Smooth muscle cell of trachea (primary cell): ENCODE data around the gene IGF2R. TPM values are rescaled to one million over a fixed set of nuclear protein-coding genes. Genes with fewer than 3 reads are reported as not detected.

Experiments
- total RNA-seq: library from RNA; depleted of rRNA; stranded (reverse); fragments of >200 nt; gene quantifications from 2 replicates; pipeline ENCODE4 v1.2.1, GENCODE V29; 2014

Gene IGF2R, protein sequence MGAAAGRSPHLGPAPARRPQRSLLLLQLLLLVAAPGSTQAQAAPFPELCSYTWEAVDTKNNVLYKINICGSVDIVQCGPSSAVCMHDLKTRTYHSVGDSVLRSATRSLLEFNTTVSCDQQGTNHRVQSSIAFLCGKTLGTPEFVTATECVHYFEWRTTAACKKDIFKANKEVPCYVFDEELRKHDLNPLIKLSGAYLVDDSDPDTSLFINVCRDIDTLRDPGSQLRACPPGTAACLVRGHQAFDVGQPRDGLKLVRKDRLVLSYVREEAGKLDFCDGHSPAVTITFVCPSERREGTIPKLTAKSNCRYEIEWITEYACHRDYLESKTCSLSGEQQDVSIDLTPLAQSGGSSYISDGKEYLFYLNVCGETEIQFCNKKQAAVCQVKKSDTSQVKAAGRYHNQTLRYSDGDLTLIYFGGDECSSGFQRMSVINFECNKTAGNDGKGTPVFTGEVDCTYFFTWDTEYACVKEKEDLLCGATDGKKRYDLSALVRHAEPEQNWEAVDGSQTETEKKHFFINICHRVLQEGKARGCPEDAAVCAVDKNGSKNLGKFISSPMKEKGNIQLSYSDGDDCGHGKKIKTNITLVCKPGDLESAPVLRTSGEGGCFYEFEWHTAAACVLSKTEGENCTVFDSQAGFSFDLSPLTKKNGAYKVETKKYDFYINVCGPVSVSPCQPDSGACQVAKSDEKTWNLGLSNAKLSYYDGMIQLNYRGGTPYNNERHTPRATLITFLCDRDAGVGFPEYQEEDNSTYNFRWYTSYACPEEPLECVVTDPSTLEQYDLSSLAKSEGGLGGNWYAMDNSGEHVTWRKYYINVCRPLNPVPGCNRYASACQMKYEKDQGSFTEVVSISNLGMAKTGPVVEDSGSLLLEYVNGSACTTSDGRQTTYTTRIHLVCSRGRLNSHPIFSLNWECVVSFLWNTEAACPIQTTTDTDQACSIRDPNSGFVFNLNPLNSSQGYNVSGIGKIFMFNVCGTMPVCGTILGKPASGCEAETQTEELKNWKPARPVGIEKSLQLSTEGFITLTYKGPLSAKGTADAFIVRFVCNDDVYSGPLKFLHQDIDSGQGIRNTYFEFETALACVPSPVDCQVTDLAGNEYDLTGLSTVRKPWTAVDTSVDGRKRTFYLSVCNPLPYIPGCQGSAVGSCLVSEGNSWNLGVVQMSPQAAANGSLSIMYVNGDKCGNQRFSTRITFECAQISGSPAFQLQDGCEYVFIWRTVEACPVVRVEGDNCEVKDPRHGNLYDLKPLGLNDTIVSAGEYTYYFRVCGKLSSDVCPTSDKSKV (N-terminal part only)
- total RNA-seq: 170 and 264 TPM in 2 replicates

GRCh38 chr6:159968295-159969203 is at the start of gene IGF2R:
TSS of gene IGF2R (plus strand) at chr6:159969082. CDS start at chr6:159969247, 165 bp downstream.

DNA sequence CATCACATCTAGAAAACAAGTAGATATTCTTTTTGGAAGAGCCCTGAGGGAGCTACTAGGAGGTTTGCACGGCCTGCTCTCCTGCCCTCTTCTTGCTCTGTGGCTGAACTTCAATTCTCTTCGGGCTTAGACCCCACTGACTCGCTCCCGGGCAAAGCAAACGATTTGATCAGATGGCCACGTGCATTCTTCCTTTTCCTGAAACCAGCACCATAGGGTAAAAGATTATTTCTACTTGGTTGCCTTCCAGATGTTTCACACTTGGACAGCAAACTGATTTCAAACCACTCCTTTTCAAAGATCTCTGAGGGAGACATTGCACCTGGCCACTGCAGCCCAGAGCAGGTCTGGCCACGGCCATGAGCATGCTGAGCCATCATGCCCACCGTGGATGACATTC is 152.7 kb downstream of the IGF2R start, which contains the start of gene SLC22A1:
TSS of gene SLC22A1 (plus strand) at position 258 of the 400 bp plus-strand sequence. CDS start at position 379, 121 bp downstream.

Other genes with a start within 250 kb of the IGF2R start
- 99.6 and 129 TPM in 2 replicates for gene WTAP, start 241.6 kb upstream of the IGF2R start, total RNA-seq
- 19.0 and 76.8 TPM in 2 replicates for gene ACAT2, start 207.0 kb upstream of the IGF2R start, total RNA-seq
- 273 and 275 TPM in 2 replicates for gene TCP1, start 179.5 kb upstream of the IGF2R start, total RNA-seq
- 78.4 and 107 TPM in 2 replicates for gene MRPL18, start 178.6 kb upstream of the IGF2R start, total RNA-seq
- gene PNLDC1, start 168.8 kb upstream of the IGF2R start, total RNA-seq: not detected in 2 replicates
- gene MAS1, start 78.1 kb upstream of the IGF2R start, total RNA-seq: not detected in 2 replicates
- 0.44 and 1.3 TPM in 2 replicates for gene SLC22A1, start 152.7 kb downstream of the IGF2R start, total RNA-seq